ENCODE results near the gene TSC22D3. TPM values are rescaled to one million over a fixed set of nuclear protein-coding genes. Genes with fewer than 3 reads are reported as not detected.
A peak's percentile ranks its signal among the peaks of the same experiment; 100 is the strongest.

The TSC22D3 gene
- total RNA-seq, 1 donor from 2014 or later, result 93.5 TPM

DNA sequence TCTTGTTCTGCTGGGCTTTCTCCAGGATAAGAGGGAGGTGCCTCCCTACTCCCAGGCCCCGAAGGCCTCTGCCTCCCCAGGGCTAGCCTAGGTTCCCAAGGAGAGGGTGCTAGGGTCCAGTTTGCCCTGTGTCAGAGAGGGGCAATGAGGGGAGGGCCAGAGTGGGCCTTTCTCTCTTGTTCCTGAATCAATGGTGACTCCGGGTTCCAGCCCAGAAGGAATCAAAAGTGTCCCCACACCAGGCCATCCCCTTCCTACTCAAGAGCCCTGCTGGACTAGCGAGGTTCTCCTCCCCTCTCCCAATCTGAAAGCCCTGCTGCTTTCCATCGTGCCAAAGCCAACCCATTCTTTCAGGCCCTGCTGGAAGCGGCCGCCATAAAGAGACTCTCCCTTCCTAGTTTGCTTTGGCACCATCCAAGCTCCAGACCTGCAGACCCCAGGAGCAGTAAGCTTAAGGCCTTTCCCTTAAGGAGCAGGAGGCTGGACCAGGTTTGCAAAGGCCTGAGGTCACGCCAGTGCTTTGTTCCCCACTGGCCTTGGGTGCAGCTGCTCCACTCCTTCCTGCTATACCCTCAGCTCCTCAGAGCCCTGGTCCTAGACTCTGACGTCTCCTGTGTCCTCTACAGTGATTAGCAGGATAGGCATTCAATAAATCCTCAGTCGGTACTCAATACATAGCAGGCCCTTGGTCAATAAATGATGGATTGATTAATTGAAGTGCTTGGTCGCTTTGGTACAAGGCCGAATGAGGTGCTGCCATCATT is 10.6 kb downstream of the TSC22D3 start:
- ATAC-seq, result no peak
- intact Hi-C loops (cut with DNase I), result no loop called here
- DNase-seq (ENCODE audit: low spot score), result no peak

DNA sequence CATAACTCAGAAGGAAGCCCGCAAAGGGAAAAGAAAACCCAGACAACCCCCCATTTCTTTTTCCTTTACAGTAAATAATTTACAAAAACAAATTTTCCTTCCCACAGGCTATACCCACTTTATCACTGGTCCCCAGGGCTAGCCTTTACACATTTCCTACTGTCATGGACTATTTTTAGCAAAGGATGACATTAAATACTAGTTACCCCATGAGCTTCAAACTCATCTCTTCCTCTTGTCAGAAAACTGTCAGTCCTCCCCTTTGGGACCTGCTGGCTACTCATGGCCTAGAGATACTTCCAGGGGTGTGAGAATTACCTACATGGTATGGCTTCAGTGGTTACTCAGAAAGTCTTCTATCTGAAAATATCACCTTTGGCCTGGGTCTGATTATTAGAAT is 11.9 kb downstream of the TSC22D3 start:
- no peak for ATAC-seq

DNA sequence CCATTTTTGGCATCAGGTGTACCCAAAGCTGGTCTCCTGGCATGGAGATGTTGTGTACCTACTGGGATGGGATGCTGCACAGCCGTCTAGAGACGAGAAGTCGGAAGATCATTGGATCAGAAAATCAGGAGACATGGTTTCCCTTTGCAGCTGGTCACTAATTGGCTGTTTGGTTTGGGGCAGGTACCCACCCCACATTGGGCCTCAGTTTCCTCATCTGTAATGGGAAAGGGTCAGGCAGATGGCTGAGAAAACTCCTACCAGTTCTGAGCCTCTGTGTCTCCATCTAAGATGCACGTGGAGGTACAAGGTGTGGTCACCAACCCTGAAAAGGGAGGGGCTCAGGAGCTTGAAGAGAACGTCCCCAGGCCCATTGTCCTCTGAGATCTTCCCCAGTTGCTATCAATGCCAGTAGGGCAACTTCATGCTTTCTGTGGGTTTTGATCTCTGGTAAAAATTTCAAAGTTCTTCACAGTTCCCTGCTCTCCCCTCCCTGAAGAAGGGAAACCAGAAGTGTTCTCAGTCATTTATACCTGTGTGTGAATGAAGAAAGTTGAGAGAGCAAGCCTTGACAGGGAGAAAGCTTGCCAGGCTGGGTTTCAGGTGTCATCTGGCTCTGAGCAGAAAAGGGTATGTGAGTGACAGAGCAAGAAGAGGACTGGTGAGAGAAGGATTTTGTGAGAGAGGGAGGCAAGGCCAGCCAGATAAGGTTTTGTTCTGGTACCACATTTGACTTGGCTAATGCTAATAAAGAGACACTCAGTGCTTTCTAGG is 15.1 kb downstream of the TSC22D3 start:
- ATAC-seq (no peak), DNase-seq (ENCODE audit: low spot score) (no peak)
- intact Hi-C loops (cut with DNase I), result no loop called here

More for the DNA sequence above, 11.9 kb downstream of the TSC22D3 start:
- DNase-seq (ENCODE audit: low spot score), result no peak
- intact Hi-C loops (cut with DNase I), result no loop called here

DNA sequence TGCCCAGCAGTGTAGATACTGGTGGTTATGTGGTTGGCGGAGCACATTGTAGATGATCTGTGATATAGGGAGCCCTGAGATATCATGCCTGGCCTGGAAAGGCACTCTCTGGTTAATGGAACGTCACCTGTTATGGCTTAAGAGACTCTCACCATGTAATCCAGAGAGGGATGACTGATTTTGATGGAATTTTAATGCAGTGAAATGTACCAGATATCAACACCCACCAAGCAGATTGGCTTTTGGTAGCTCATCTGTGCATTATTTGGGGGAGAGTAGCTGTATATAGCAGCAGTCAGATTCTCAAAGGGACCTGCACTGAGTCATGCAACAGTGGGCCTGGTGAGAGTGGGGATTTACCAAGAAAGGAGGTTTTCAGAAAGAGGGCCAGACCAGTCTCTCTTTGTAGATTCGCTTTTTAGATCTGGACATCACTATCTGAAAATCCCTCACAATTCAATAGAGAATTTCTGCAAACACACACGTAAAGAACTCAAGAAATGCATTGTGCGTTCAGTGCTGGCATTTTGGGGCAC is 17.3 kb downstream of the TSC22D3 start:
- no peak for ATAC-seq
- intact Hi-C loops (cut with DNase I), result no loop called here
- DNase-seq (ENCODE audit: low spot score), result no peak

DNA sequence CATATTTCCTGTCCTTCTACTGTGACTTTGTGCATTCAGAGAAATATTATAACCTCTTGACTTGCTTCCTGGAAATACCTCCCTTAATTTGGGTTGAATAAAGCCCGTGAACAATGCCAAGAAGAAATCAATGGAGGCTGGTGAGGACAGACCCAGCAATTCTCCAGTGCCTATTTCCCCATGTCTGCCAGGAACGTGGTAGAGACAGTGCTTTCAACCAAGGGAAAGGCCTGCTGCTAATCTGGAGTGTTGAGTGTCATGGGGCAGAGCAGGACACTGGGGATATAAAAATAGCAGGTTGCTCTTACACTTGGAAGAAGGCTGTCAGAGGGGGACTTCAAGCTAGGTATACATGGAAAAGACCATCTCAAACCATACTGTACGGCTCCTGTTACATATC is 19.9 kb downstream of the TSC22D3 start:
- ATAC-seq, result no peak
- DNase-seq (ENCODE audit: low spot score), result no peak
- intact Hi-C loops (cut with DNase I), result no loop called here

DNA sequence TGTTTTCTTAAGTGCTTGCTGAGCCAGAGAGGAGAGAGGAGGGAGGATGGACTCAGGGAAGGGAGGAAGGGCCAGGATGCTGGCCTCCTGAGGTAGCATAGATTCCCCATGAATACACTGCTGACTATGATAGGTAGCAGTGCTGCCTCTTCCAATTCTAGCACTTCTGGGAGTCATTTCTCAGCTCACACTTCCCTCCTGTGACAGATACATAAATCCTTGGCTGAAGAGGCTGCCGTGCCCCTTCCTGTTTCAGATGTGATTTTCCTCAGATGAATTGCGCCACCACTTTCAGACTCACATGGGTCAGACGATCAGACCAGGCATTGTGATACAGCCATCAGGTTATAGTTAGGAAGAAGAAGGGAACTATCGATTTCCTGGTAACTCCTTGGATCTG is 22.4 kb downstream of the TSC22D3 start:
- intact Hi-C loops (cut with DNase I), result no loop called here
- ATAC-seq (no peak), DNase-seq (ENCODE audit: low spot score) (no peak)

DNA sequence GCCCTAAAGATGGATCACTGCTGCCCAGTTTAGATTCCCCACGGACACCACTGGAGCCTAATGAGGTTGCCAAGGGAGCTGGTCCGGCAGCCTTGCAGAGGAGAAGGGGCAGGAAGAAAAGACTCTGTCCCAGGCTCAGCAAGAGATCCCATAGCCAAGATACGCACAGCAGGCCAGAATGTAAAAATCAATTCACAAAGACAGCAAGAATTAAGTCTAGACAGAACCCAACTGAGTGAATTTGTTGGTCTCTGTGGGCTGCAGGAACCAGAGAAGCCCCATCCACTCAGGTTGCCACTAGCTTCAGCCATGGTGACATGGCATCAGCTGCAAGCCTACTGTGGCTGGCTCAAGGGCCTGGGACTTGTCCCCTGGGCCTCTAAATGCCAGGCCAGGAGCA is 22.9 kb downstream of the TSC22D3 start:
- ATAC-seq (no peak), DNase-seq (ENCODE audit: low spot score) (no peak)
- intact Hi-C loops (cut with DNase I), result no loop called here

DNA sequence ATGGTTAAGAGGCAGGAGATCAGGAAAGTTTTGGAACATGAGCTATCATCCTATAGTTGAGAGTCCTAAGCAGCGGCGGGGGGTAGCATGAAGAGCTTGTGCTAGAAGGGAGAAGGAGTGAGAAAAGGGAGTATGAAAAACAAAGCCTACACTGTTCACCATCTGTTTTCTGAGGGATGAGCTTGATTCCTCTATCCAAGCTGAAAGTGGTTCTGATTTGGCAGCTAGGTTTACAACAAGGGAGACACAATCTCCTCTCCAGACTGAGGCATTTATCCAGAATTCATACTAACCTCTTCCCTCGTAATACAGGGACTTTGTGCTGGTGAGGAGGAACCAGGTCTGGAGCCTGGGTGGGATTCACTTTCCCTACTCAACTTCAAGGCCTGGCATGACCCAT is 23.5 kb downstream of the TSC22D3 start:
- DNase-seq (ENCODE audit: low spot score) (no peak), ATAC-seq (peak; percentile 42)
- intact Hi-C loops (cut with DNase I), result no loop called here

DNA sequence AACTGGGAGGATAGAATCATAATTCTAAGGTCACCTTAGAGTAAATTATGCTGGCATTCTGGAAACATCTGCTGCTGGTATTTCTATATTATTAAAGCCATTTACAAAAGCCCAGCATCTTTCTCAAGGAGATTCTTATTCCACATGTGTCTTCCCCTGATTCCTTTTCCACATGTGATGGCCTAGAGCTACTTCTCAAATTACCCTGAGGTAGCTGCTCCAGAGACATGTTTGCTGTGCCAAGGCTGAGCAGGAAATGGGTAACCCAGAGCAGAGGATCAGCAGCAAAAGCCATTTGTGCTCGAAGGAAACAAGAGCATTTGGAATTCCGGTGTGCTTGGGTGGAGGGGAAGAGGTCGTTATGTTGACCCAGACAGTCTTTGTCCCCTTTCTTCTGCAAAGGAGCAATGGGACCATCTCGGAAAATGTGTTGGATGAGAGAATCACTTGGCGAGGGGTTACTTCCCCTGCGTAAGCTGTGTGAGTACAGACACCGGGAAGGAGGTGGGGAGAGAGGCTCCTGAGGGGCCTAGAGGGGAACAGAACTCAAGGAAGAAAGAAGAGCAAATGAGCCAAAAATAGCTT is 24.6 kb downstream of the TSC22D3 start:
- intact Hi-C loops (cut with DNase I), result no loop called here
- DNase-seq (ENCODE audit: low spot score) (no peak), ATAC-seq (peak; percentile 67)

DNA sequence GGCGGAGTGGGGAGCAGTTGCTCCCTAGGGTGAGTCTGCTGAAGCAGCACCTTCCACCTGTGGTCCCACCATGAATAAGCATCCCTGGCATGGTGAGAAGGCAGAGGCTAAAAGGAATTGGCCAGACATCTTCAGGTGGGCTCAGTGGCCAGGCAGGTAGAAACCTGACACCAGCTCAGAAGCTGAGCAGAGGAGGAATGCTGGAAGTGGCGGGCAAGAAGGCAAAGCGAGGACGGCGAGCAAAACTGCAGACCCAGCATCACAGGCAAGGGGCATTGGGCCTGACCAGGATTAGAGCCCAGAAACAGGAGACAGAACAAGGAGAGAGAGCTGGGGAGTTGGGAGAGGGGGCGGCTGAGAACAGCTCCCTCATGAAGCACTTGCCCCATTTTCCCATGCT is 25.3 kb downstream of the TSC22D3 start:
- intact Hi-C loops (cut with DNase I), result no loop called here
- no peak for ATAC-seq
- no peak for DNase-seq (ENCODE audit: low spot score)

DNA sequence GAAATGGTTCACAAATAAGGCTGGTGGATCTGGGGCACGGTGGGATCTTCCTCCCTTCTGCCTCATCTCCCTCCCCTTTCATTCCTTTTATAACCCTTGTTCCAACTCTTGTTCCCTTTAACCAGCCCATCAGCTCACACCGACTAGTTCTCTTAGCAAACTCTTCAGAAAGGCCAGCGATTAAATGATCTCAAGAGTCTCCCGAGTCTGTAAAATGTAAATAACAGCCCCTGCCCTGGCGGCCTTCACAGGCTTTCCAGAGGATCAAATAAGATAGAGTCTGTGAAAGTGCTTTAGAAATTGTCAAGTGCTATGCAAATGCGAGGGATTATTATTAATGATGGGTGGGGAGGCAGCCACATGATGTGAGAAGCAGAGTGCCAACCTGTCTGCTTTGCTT is 27.1 kb downstream of the TSC22D3 start:
- intact Hi-C loops (cut with DNase I), result no loop called here
- DNase-seq (ENCODE audit: low spot score), result no peak
- ATAC-seq, result no peak

DNA sequence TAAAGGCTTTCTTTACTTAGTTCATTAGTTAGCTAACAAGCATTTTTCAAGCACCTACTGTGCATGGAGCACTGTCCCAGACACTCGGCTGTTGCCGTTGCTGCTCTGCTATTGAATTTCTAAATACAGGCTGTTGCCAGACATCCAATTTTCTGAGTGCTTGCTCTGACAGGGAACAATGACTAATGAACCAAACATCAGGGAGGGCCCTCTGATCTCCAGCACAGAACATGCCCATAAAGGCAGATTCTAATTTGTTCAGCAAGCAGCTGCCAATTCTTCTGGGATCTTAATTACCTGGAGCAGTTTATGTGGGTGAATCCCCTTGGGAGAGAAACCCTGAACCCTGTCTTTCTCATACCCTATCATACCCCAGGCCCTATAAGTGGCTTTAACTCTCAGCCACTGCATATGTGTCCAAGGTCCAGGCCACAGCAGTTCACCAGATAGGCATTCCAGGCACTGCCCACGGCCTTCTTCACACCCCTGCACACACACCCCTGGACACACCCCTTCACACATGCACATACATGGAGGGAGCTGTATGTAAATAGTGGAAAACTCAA is 27.9 kb downstream of the TSC22D3 start:
- no peak for DNase-seq (ENCODE audit: low spot score)
- peak; percentile 59 for ATAC-seq
- intact Hi-C loops (cut with DNase I), result no loop called here

DNA sequence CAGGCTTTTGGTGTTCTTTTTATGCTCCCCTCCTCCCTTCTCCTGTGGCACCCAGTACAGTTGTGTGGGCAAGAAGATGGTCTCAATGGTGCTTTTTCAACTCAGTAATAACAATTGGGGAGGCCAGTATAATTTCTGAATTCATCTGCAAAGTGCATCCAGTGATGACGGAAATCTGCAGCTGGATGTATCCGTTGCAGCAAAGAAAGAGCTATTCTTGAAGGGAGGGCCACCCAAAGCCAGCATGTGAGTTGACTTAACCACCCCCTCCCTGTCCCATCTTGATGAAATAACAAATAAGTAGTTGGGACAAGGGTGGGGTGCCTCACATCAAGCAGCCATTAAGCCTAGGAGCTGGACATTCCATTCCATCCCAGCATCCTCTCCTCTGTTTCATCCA is 30.7 kb downstream of the TSC22D3 start:
- ATAC-seq (no peak), DNase-seq (ENCODE audit: low spot score) (no peak)
- intact Hi-C loops (cut with DNase I), result no loop called here

DNA sequence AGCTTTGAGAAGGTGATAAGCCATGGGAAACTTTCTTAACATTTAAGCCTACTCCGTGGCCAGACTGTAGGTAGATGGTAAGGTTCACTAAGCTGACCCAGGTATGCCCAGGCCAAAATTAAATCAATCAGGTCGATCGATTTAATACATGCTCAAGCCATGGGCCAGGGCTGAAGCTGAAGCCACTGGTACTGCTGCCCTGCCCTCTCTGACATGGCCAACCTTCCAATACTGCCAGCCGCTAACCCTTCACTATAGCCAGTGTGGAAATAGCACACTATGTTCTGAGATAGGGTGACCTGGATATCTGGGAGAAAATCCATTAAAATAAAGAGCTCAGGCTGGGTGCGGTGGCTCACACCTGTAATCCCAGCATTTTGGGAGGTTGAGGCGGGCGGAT is 31.6 kb downstream of the TSC22D3 start:
- ATAC-seq (no peak), DNase-seq (ENCODE audit: low spot score) (no peak)
- intact Hi-C loops (cut with DNase I), result no loop called here

DNA sequence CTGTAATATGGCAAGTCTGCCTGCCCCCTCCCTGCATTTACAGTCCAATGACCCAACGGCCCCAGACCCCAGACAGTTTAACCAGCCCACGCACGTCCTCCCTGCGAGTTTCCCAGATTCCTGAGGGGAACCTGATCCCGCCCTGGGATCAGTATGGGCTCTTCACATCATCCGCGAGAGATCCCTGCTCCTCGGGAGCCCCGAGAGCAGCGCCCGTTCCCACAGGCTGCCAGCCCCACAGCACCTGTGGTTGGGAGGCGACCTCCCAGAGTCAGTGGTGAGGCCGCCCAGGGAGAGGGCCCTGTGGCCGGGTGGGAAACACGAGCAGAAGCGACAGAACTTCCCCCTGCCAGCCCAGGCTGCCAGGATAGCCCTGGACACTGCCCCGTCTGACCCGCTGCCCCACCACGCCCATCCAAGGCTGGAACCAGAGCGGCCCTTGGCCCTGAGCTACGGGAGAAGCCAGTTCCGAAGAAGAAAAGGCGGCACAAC is 32.8 kb downstream of the TSC22D3 start:
- ATAC-seq (peak; percentile 2), DNase-seq (ENCODE audit: low spot score) (peak; percentile 66)
- intact Hi-C loops (cut with DNase I), result no loop called here

DNA sequence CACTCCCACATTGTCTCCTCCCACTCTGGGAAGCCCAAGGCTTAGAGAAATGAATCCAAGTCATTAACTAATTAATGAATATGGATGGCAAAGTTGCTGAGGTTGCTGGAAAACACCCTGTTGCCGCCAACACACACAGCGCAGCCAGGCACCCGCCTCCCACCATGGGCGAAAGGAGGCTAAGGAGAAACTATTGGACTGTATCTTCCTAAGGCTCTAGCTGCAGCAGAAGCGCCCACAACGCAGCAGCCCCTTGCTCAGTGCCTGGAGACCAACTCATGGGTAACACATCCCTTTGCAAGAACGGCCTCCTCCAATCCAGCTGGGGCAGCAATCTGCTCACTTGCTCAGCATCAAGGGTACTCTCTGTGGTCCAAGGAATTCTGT is 34.2 kb downstream of the TSC22D3 start:
- ATAC-seq (no peak), DNase-seq (ENCODE audit: low spot score) (no peak)
- intact Hi-C loops (cut with DNase I), result no loop called here

DNA sequence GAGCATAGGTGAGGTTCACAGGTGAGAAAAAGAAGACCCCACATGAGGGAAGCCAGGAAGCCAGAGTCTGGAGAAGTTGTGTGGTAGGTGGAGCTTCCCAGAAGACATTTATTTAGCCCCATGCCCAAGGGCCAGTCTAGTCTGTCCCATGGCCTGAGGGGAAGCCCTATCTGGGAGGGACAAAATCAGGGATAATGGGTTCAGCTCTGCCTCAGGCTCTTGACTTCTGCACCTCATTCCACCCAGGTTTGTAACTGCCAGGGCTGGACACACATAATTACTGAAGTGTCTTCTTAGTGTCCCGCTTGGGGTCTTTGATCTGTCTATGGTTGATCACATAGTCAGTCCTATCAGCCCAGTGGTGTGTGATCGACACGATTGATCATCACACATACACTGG is 36.0 kb downstream of the TSC22D3 start:
- DNase-seq (ENCODE audit: low spot score) (no peak), ATAC-seq (no peak)
- intact Hi-C loops (cut with DNase I), result no loop called here

DNA sequence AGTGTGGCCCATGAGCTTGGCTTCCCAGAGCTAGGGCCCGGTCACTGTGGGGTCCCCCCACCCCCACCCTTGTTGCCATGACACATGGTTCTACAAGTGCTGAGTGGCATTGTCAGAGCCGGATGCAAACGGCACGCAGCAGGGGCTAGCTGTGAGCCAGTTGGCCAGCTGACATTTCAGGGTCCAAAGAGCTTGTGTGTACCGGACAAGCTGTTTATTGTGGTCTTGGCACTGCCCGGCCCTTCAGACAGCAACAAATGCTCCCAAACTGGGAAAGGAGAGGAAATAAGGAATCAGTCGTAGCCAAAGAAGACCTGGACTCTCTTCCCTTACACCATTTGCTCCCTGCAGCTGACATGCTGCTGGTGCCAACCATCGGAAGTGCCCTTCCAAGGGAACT is 36.8 kb downstream of the TSC22D3 start:
- ATAC-seq (no peak), DNase-seq (ENCODE audit: low spot score) (no peak)
- intact Hi-C loops (cut with DNase I), result no loop called here

DNA sequence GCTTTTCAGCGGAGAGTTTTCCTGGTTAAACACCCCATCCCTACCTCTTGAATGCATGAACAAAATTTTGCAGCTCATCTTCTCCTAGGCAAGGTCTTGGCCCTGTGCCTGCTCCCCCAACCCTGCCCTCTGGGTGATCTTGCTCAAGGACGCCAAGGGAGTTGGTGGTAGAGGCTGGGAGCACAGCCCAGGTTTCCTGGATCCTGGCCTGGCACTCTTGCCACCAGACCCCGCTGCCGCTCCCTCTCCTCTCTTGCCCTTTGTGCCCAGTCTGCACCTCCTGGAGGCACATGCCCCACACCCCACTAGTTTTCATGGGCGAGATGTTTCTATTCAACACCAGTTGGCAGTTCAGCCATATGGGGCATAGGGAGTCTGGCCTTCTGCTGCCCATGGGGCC is 37.3 kb downstream of the TSC22D3 start:
- DNase-seq (ENCODE audit: low spot score) (no peak), ATAC-seq (no peak)
- intact Hi-C loops (cut with DNase I), result no loop called here
